Peyer's patch (tissue), 4 donors: Measurements from ENCODE around the gene CCDC154.

ENCODE experiments used
- CTCF ChIP-seq, 6 experiments: fragments of 450-650 bp in 4 of 6; fragments of 200-600 bp in 2 of 6; sonication (generic) in 1 of 6; IDR thresholded peaks; one replicate each; pipeline ENCODE4 v1.5.1; 2017 to 2019; ENCODE audit warnings: antibody characterized with exemption in 6 of 6, mild to moderate bottlenecking in 3 of 6, moderate library complexity in 1 of 6
- POLR2A ChIP-seq, 2 donors: fragments of 450-650 bp; IDR thresholded peaks; one replicate each; pipeline ENCODE4 v1.5.1; 2017; ENCODE audit warnings: antibody characterized with exemption in 2 of 2, mild to moderate bottlenecking in 2 of 2, moderate library complexity in 2 of 2

GRCh38 chr16:1488054-1488601 is 43.8 kb upstream of the CCDC154 start:
- no peak for TF ChIP-seq CTCF (IDR thresholded peaks at IDR 0.05)
- TF ChIP-seq POLR2A (IDR thresholded peaks at IDR 0.05): no peak
